GM12873 (cell line): ENCODE data around the gene KIF6.

Source experiments
- TF ChIP-seq, protein P1 (sequence below): IDR thresholded peaks from 2 replicates; pipeline ENCODE4 v1.5.1; 2012; ENCODE audit warnings: low read depth, mild to moderate bottlenecking, moderate library complexity, low read length, control low read depth; ENCODE audit not compliant: insufficient read depth; ENCODE audit errors: missing control alignments

Gene KIF6

DNA sequence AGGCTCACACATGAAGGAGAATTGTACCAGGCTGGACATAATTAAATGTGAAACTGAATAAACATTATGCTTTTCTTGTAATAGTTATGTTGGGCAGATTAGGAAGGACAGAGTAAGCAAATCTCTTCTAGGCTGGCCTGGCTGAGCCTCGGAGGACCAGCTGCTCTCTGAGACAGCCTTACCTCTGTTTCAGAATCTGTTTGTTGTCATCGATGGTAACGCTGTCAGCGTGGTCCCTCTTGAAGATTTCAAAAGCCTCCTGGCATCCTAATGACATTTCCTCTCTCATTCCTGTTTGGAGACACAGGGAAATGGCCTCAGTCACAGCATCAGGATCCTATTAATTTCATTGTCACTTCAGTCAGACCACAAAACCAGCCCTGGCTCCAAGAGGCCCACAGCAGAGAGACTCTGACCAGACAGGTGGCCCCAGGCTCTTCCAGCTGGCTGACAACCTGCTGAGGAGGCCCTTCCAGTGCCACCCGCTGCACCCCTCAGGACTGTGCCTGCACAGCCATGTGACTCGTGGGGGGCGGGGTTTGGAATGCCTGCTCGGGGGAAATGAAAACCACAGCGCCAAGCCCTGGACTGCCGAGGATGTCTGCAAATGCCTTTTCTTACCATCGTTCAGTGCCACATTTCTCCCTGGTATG is 294.2 kb downstream of the KIF6 start:
- TF ChIP-seq, protein P1, sequence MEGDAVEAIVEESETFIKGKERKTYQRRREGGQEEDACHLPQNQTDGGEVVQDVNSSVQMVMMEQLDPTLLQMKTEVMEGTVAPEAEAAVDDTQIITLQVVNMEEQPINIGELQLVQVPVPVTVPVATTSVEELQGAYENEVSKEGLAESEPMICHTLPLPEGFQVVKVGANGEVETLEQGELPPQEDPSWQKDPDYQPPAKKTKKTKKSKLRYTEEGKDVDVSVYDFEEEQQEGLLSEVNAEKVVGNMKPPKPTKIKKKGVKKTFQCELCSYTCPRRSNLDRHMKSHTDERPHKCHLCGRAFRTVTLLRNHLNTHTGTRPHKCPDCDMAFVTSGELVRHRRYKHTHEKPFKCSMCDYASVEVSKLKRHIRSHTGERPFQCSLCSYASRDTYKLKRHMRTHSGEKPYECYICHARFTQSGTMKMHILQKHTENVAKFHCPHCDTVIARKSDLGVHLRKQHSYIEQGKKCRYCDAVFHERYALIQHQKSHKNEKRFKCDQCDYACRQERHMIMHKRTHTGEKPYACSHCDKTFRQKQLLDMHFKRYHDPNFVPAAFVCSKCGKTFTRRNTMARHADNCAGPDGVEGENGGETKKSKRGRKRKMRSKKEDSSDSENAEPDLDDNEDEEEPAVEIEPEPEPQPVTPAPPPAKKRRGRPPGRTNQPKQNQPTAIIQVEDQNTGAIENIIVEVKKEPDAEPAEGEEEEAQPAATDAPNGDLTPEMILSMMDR = no peak

DNA sequence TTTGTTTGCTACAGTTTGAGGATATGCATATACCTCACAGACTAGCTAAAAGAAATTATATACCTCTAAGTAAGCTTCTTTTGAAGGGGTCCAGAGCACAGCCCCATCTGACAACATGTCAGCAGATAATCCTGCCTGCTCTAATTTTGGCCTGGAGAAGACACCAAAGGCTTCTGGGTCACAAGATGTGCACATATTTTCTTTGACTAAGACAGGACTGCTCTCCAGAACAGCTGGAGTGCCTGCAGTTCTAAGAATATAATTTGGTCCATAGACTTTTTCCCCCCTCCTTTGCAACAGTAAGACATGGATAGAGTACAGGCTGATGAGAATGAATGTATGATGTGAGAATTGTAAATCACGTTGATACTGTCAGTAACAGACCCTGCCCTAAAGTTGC is 294.8 kb downstream of the KIF6 start:
- TF ChIP-seq, protein P1 = no peak

DNA sequence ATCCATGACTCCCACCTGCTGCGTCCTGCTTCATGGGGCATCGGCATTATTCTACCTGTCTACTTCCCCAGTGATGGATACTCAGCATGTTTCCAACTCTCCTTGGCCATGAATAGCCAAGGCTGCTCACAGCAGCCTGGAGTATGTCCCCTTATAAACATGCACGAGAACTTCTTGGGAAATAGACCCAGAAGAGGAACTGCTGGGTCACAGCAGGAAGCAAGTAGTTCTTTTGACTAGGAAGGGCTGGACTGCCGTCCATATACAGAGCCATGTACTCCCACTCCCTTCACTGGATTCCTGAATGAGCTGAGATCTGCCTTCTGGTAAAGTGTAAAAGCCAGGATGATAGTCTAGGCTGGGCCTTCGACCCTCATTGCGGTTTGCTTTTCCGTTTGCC is 296.4 kb downstream of the KIF6 start:
- TF ChIP-seq, protein P1 = no peak

DNA sequence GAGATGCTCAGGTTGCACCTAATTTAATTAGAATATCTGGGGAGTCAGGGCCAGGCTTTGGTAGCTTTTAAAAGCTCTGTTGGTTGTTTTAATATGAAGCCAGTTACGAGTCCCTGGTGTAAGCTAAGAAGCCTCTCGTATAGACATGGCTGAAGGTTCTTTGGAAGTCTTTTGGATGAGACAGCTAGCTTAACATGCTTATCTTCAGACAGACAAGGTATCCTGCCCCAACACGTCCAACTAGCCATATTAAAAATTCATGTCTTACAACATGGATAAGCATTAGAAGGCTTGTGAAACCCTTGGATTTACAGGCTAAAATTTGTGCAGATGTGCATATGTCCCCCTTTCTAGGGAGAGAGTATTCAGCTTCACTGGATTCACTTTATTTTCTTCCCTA is 297.1 kb downstream of the KIF6 start:
- TF ChIP-seq, protein P1 = no peak

DNA sequence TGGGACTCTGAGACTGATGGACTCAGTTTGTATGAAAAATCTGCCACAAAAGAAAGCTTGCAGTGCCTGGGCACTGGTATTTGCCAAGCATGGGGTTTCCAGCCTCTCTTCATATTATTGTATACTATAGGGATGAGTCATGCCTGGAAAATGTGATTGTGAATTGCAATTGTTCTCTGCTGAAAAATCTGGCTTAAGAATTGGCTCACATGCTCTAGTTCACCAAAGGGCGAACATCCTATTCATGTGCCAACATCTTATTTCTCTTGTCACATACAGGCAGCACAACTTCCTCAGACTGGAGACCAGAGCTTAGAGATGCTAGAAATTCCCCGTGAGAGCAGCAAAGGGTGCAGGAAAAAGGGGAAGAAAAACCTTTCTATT is 299.1 kb downstream of the KIF6 start:
- TF ChIP-seq, protein P1 = no peak

DNA sequence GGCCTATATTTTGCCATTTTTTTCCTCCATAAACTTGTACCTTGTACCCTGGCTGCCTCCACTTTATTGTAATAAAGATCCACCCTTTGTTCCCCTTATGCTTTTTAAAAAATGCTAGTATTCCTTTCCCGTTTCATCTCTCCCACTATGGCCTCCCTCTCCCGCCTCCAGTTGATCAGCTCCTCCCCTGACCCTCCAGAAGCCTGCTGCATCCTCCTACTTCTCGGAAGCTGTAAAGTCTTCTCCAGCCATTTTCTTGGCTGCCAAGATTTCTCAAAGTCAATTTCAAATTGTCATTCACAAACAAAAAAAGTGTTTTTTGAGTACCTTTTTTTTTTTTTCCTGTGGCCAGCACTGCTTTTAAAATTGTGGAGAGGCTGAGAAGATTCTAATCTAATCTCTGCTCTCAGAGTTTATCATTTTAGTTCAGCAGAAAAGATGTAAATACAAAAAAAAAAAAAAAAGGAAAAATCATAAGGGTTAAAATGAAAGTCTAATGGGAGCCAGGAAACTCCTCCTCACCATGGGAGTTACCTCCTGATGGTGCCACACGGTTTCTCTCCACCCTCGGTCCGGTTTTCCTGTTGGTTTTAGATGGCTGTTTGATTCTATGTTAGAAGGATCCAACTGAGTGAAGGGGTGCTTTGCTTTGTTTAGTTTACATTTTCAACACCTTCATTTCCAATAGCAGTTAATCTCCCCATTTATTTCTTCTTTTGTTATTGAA is 299.7 kb downstream of the KIF6 start:
- TF ChIP-seq, protein P1 = no peak

DNA sequence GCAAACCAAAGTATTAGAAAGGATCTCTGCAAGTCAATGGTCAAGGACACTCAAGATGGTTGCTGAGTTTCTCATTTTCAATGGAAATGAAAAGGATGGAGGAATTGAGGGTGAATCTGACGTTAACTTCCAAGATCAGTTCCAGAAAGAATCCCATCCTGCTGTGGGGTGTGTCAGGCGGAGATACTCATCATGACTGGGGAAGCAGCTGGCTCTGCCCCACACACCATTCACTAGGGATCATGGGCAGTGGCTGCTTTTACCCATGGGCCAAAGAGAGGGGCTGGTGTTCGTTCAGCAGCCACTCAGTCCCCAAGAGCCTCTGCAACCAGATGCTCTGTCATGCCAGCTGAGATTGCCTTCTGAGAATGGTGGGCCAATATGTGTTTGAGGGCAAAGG is 300.4 kb downstream of the KIF6 start:
- TF ChIP-seq, protein P1 = no peak
